HepG2 (cell line): ENCODE data around the gene CBLN3. TPM values are rescaled to one million over a fixed set of nuclear protein-coding genes. Genes with fewer than 3 reads are reported as not detected.

Experiments used
- ATF3 ChIP-seq: sonication (generic); formaldehyde crosslinking; IDR thresholded peaks from 2 replicates; pipeline ENCODE4 v1.4.0; 2020; ENCODE audit warnings: missing genetic modification reagents
- ATF5 ChIP-seq: sonication (generic); formaldehyde crosslinking; IDR thresholded peaks from 2 replicates; pipeline ENCODE4 v1.4.0; 2020; ENCODE audit warnings: mild to moderate bottlenecking, low read depth, missing genetic modification reagents
- KIAA2018 ChIP-seq: sonication (generic); formaldehyde crosslinking; IDR thresholded peaks from 2 replicates; pipeline ENCODE4 v1.5.0; 2020; ENCODE audit warnings: mild to moderate bottlenecking, missing genetic modification reagents, borderline replicate concordance
- KLF15 ChIP-seq: sonication (generic); formaldehyde crosslinking; IDR thresholded peaks from 2 replicates; pipeline ENCODE4 v1.8.1; 2023; ENCODE audit warnings: borderline replicate concordance, mild to moderate bottlenecking, inconsistent platforms, missing genetic modification reagents, mixed read lengths
- MEIS2 ChIP-seq: sonication (generic); formaldehyde crosslinking; IDR thresholded peaks from 2 replicates; pipeline ENCODE4 v1.9.0; 2021; ENCODE audit warnings: mild to moderate bottlenecking, missing genetic modification reagents
- PRDM15 ChIP-seq: sonication (generic); formaldehyde crosslinking; IDR thresholded peaks from 2 replicates; pipeline ENCODE4 v1.4.0; 2020; ENCODE audit warnings: missing genetic modification reagents
- RBM39 ChIP-seq: fragments of 200-400 bp; formaldehyde crosslinking; IDR thresholded peaks from one replicate; pipeline ENCODE4 v1.6.1; 2018; ENCODE audit warnings: antibody characterized with exemption, mild to moderate bottlenecking, low read depth, low read length; ENCODE audit not compliant: poor library complexity, severe bottlenecking
- SIX1 ChIP-seq: sonication (generic); formaldehyde crosslinking; IDR thresholded peaks from 2 replicates; pipeline ENCODE4 v1.4.0; 2020; ENCODE audit warnings: missing genetic modification reagents, borderline replicate concordance
- TSC22D2 ChIP-seq: sonication (generic); formaldehyde crosslinking; IDR thresholded peaks from 2 replicates; pipeline ENCODE4 v1.5.1; 2020; ENCODE audit warnings: missing genetic modification reagents, mild to moderate bottlenecking, borderline replicate concordance
- ZKSCAN5 ChIP-seq: sonication (generic); formaldehyde crosslinking; IDR thresholded peaks from 2 replicates; pipeline ENCODE4 v1.5.1; 2020; ENCODE audit warnings: mild to moderate bottlenecking, missing genetic modification reagents
- ZMYM2 ChIP-seq: sonication (generic); formaldehyde crosslinking; IDR thresholded peaks from 2 replicates; pipeline ENCODE4 v1.8.0; 2022; ENCODE audit warnings: mild to moderate bottlenecking, missing genetic modification reagents
- ZNF275 ChIP-seq: sonication (generic); formaldehyde crosslinking; IDR thresholded peaks from 2 replicates; pipeline ENCODE4 v1.8.0; 2022; ENCODE audit warnings: missing genetic modification reagents, mild to moderate bottlenecking, inconsistent platforms, borderline replicate concordance
- ZNF331 ChIP-seq: sonication (generic); formaldehyde crosslinking; IDR thresholded peaks from 2 replicates; pipeline ENCODE4 v1.4.0; 2020; ENCODE audit warnings: missing genetic modification reagents
- ZNF550 ChIP-seq: sonication (generic); formaldehyde crosslinking; IDR thresholded peaks from 2 replicates; pipeline ENCODE4 v1.4.0; 2020; ENCODE audit warnings: mild to moderate bottlenecking, missing genetic modification reagents, borderline replicate concordance
- polyA plus RNA-seq, 8 experiments: library from polyadenylated mRNA; depleted of rRNA in 3 of 8; stranded (reverse) in 7 of 8; unstranded in 1 of 8; fragments of >200 nt; fragmentation: Illumina TruSeq in 4 of 8; extraction: Trizol in 4 of 8; gene quantifications; 2 replicates each; pipeline versions ENCODE4 v1.2.1 to v1.2.3, GENCODE V29; 2011 to 2016; ENCODE audit warnings: low read depth in 4 of 8, missing spikeins in 1 of 8, mixed read lengths in 1 of 8; ENCODE audit not compliant: insufficient read depth in 1 of 8
- total RNA-seq, 5 experiments: library from RNA; depleted of rRNA; stranded (reverse); fragments of >200 nt; fragmentation: Illumina TruSeq; extraction: Trizol; gene quantifications; 2 replicates each; pipeline ENCODE4 v1.2.3, GENCODE V29; 2016; ENCODE audit warnings: low read depth in 1 of 5

Gene CBLN3
- total and polyA plus RNA-seq, 2 of the 13 experiments (the other 11 are each of a cell fraction or from before 2014, with no cell fraction given), result 0.66 to 0.98 TPM

- TF ChIP-seq ZNF275 (CRISPR knock-in tag), result no peak
- TF ChIP-seq ZNF331 (CRISPR knock-in tag), result no peak
- TF ChIP-seq TSC22D2, result no peak
- TF ChIP-seq ZMYM2 (CRISPR knock-in tag), result no peak
- TF ChIP-seq KIAA2018 (CRISPR knock-in tag), result no peak
- no peak for TF ChIP-seq KLF15
- TF ChIP-seq ZKSCAN5 (CRISPR knock-in tag), result no peak
- no peak for TF ChIP-seq RBM39
- TF ChIP-seq ATF5 (CRISPR knock-in tag), result no peak
- no peak for TF ChIP-seq ATF3 (CRISPR knock-in tag)
- TF ChIP-seq ZNF550, result 0 out of 2 replicates have a peak, but pooled peaks have one; percentile 60
- no peak for TF ChIP-seq MEIS2 (CRISPR knock-in tag)
- no peak for TF ChIP-seq PRDM15
- TF ChIP-seq SIX1 (CRISPR knock-in tag), result no peak
These were observed 29.3 kb downstream of the CBLN3 start (continued) for GRCh38 chr14:24399999-24400718.
